Adrenal gland (tissue), 12 donors: ENCODE measurements around the gene PIGH. TPM values are rescaled to one million over a fixed set of nuclear protein-coding genes. Genes with fewer than 3 reads are reported as not detected.
"Not testable (repeated sequence)": the region's sequence is repeated elsewhere in the genome, so short reads cannot be mapped to it uniquely, and the experiment has no call there.

Source experiments
- DNase-seq, 7 donors: peaks; one replicate each; pipeline ENCODE4 v3.0.0-alpha.2; 2019 to 2020
- H3K27ac ChIP-seq, 5 donors: fragments of 200-600 bp; sonication (generic) in 4 of 5; 1 replicate in 3 of 5; 2 replicates in 2 of 5; pipeline versions ENCODE4 v1.5.1 to v1.8.0; 2016 to 2020; ENCODE audit warnings: mild to moderate bottlenecking in 1 of 5
- H3K27me3 ChIP-seq: fragments of 200-600 bp; 2 replicates; pipeline ENCODE4 v1.8.0; 2021
- H3K36me3 ChIP-seq, 2 donors: fragments of 200-600 bp; replicated peaks in 1 of 2; 1 replicate in 1 of 2; 2 replicates in 1 of 2; pipeline versions ENCODE4 v1.5.1 to v1.8.0; 2018 to 2022
- H3K4me1 ChIP-seq, 2 donors: fragments of 200-600 bp; replicated peaks in 1 of 2; 1 replicate in 1 of 2; 2 replicates in 1 of 2; pipeline versions ENCODE4 v1.5.1 to v1.8.0; 2018 to 2021
- H3K4me3 ChIP-seq, 4 donors: fragments of 200-600 bp; sonication (generic) in 3 of 4; one replicate each; pipeline ENCODE4 v1.5.1; 2016 to 2018
- H3K9me3 ChIP-seq, 3 donors: fragments of 200-600 bp; sonication (generic) in 1 of 3; replicated peaks in 1 of 3; 1 replicate in 2 of 3; 2 replicates in 1 of 3; pipeline versions ENCODE4 v1.5.1 to v1.8.0; 2016 to 2021
- CTCF ChIP-seq, 6 experiments: fragments of 450-650 bp in 4 of 6; fragments of 200-600 bp in 2 of 6; sonication (generic) in 1 of 6; IDR thresholded peaks; 1 replicate in 5 of 6; 2 replicates in 1 of 6; pipeline versions ENCODE4 v1.5.1 to v1.8.0; 2016 to 2021; ENCODE audit warnings: antibody characterized with exemption in 6 of 6, mild to moderate bottlenecking in 2 of 6, moderate library complexity in 1 of 6
- POLR2A ChIP-seq, 2 donors: fragments of 450-650 bp; IDR thresholded peaks; one replicate each; pipeline ENCODE4 v1.6.1; 2017; ENCODE audit warnings: antibody characterized with exemption in 2 of 2, mild to moderate bottlenecking in 2 of 2, moderate library complexity in 1 of 2
- WGBS, 4 donors: extraction: QIAGEN DNeasy Blood & Tissue Kit in 2 of 4; methylation state at CpG; one replicate each; pipeline versions ENCODE4 v1.1.5 to v1.1.7; 2013 to 2017; 5-methylcytosine and 5-hydroxymethylcytosine counted together
- intact Hi-C, 2 donors: fragments of 100-400 bp; cut with DNase I; formaldehyde crosslinking; loops; one replicate each; pipeline versions ENCODE4 v1.14.1 to v1.15.0; 2022 to 2023
- polyA plus RNA-seq, 3 donors: library from polyadenylated mRNA; stranded (reverse); fragments of 200-250 nt in 2 of 3; fragments of 350-450 nt in 1 of 3; fragmentation: Illumina TruSeq in 1 of 3; extraction: RNeasy Lipid Tissue Mini Kit (QIAGEN cat#74804) in 1 of 3; gene quantifications; one replicate each; pipeline ENCODE4 v1.2.3, GENCODE V29; 2013 to 2014
- total RNA-seq, 9 donors: library from RNA; depleted of rRNA in 4 of 9; stranded (reverse); fragments of >200 nt in 4 of 9; fragments of 120-200 nt in 1 of 9; fragmentation: NEBNext Ultra II Directional in 1 of 9; extraction: Animal tissue kit (Norgen Biotek cat#: 25700) in 1 of 9; gene quantifications; one replicate each; pipeline versions ENCODE4 v1.1.0 to v1.2.4, GENCODE V29; 2013 to 2023
- donor health status: healthy with polysubstance abuse.
- donor health status: Bipolar disorder and iron deficiency.
- donor health status: DM: yes; HTN: yes; CAD: no.
- donor health status: DM: no; HTN: no; CAD: no.
- donor health status: DM: no; HTN: no; CAD: no.
- donor health status: DM: yes; HTN: yes; CAD: no.

Gene PIGH
- total and polyA plus RNA-seq, 12 donors: 41.5 to 79.1 (median 50.7) TPM

GRCh38 chr14:67609642-67610310, 9.7 kb upstream of the PIGH start:
- no peak overlapping the region for H3K4me3 ChIP-seq
- intact Hi-C loops: loop anchor here in 1 of 2 donors (5.0 to 10.0 kb wide), 2 partner anchors 48 to 85 kb away; partner anchors contain the start of gene RDH11
- no peaks in the 10 kb centered on the region for H3K36me3 ChIP-seq
- 69 to 82% (median 72%) methylated on average over 10 of the region's 10 CpGs for WGBS, 4 donors
- no peaks in the 10 kb centered on the region for H3K4me1 ChIP-seq
- DNase-seq: no peak
- no peaks in the 10 kb centered on the region for H3K27me3 ChIP-seq
- no peak overlapping the region for H3K27ac ChIP-seq
- H3K9me3 ChIP-seq: no peaks in the 10 kb centered on the region
- TF ChIP-seq POLR2A (IDR thresholded peaks at IDR 0.05): no peak
- TF ChIP-seq CTCF (IDR thresholded peaks at IDR 0.05): no peak

- Histone ChIP-seq H3K4me1 (no peaks in the 10 kb centered on the region), H3K4me3 (no peak overlapping the region), H3K27me3 (no peaks in the 10 kb centered on the region), H3K9me3 (no peaks in the 10 kb centered on the region), H3K36me3 (no peaks in the 10 kb centered on the region), H3K27ac (no peak overlapping the region)
- TF ChIP-seq CTCF (IDR thresholded peaks at IDR 0.05): no peak
- intact Hi-C loops: loop anchor here in 1 of 2 donors (5.0 kb wide), 1 partner anchor 50 kb away; no protein-coding TSS in a partner anchor
- no peak for DNase-seq
- 79 to 97% (median 90%) methylated on average over 2 to 5 of the region's 5 CpGs for WGBS, 4 donors
Measured at GRCh38 chr14:67607646-67608045, 7.6 kb upstream of the PIGH start.

GRCh38 chr14:67602995-67603545, 3.0 kb upstream of the PIGH start:
- intact Hi-C loops: no loop called here
- no peak for TF ChIP-seq POLR2A (IDR thresholded peaks at IDR 0.05)
- TF ChIP-seq CTCF (IDR thresholded peaks at IDR 0.05): no peak
- Histone ChIP-seq H3K9me3 (no peaks in the 10 kb centered on the region), H3K4me1 (peaks cover 9 to 13% of the 10 kb centered on the region in 2 donors), H3K27me3 (no peaks in the 10 kb centered on the region), H3K36me3 (no peaks in the 10 kb centered on the region), H3K27ac (peak overlapping the region in 3 of 5 donors; percentile 13 to 69 (median 43)), H3K4me3 (no peak overlapping the region)
- WGBS, 4 donors: 40 to 49% (median 42%) methylated on average over 5 of the region's 5 CpGs
- peak in 3 of 7 donors; percentile 43 to 52 (median 44) for DNase-seq

GRCh38 chr14:67602076-67602475, 2.0 kb upstream of the PIGH start:
- no peak for TF ChIP-seq CTCF (IDR thresholded peaks at IDR 0.05)
- TF ChIP-seq POLR2A (IDR thresholded peaks at IDR 0.05): no peak

GRCh38 chr14:67600562-67600974, 500 bp upstream of the PIGH start:
- Histone ChIP-seq H3K4me1 (peaks cover 13% of the 10 kb centered on the region in 2 donors), H3K27ac (peak overlapping the region; percentile 81 to 98 (median 93)), H3K4me3 (peak overlapping the region in 2 of 4 donors; percentile 89 to 97)
- H3K27me3 ChIP-seq, intact Hi-C loops, DNase-seq, H3K36me3 ChIP-seq, H3K9me3 ChIP-seq: not testable (repeated sequence)
- 86 to 92% (median 88%) methylated on average over 19 to 21 of the region's 21 CpGs for WGBS, 4 donors

More at GRCh38 chr14:67602076-67602475, 2.0 kb upstream of the PIGH start:
- 76 to 90% (median 85%) methylated on average over 7 of the region's 7 CpGs for WGBS, 4 donors
- Histone ChIP-seq H3K9me3 (no peaks in the 10 kb centered on the region), H3K4me3 (no peak overlapping the region), H3K36me3 (no peaks in the 10 kb centered on the region), H3K27ac (no peak overlapping the region), H3K27me3 (no peaks in the 10 kb centered on the region), H3K4me1 (peaks cover 9 to 13% of the 10 kb centered on the region in 2 donors)
- no peak for DNase-seq
- intact Hi-C loops: no loop called here
